CD4-positive, alpha-beta T cell treated with Interleukin-12 subunit alpha and Interleukin-12 subunit beta, for 1 hour (primary cell): ENCODE measurements around the gene DNAH14.
A peak's percentile ranks its signal among the peaks of the same experiment; 100 is the strongest.

Source experiments
- DNase-seq: peaks from one replicate; pipeline ENCODE4 v3.0.0-alpha.2; 2020

DNAH14 gene

GRCh38 chr1:225413708-225414375 lies 484.4 kb downstream of the DNAH14 start:
- no peak for DNase-seq

- DNase-seq: no peak
Measured at GRCh38 chr1:225415307-225415706, 485.8 kb downstream of the DNAH14 start.

GRCh38 chr1:225415967-225416745 lies 486.7 kb downstream of the DNAH14 start:
- DNase-seq: no peak

GRCh38 chr1:225418059-225418458 lies 488.6 kb downstream of the DNAH14 start:
- DNase-seq: no peak

GRCh38 chr1:225418598-225418997 lies 489.1 kb downstream of the DNAH14 start:
- DNase-seq: no peak

- no peak for DNase-seq
Measured at GRCh38 chr1:225422031-225422605, 492.6 kb downstream of the DNAH14 start.

GRCh38 chr1:225422795-225423517 lies 493.5 kb downstream of the DNAH14 start:
- DNase-seq: no peak

- no peak for DNase-seq
Measured at GRCh38 chr1:225423518-225423855, 494.0 kb downstream of the DNAH14 start.

- no peak for DNase-seq
Measured at GRCh38 chr1:225424562-225425200, 495.2 kb downstream of the DNAH14 start.

GRCh38 chr1:225425201-225425786 lies 495.8 kb downstream of the DNAH14 start:
- DNase-seq: no peak

- DNase-seq: peak; percentile 39
Measured at GRCh38 chr1:225426395-225427234, 497.1 kb downstream of the DNAH14 start.

- no peak for DNase-seq
Measured at GRCh38 chr1:225427235-225428067, 498.0 kb downstream of the DNAH14 start, which contains the start of gene LBR. Gene LBR, minus strand, starts transcription at chr1:225428038. Its CDS starts 3,963 bp downstream, at chr1:225424075.

GRCh38 chr1:225428068-225428880 lies 498.8 kb downstream of the DNAH14 start:
- peak; percentile 94 for DNase-seq

- no peak for DNase-seq
Measured at GRCh38 chr1:225428881-225429455, 499.5 kb downstream of the DNAH14 start.

GRCh38 chr1:225430301-225430700 lies 500.8 kb downstream of the DNAH14 start:
- no peak for DNase-seq

- no peak for DNase-seq
Measured at GRCh38 chr1:225431081-225431863, 501.8 kb downstream of the DNAH14 start.

- no peak for DNase-seq
Measured at GRCh38 chr1:225434046-225434445, 504.6 kb downstream of the DNAH14 start.

GRCh38 chr1:225435076-225435475 lies 505.6 kb downstream of the DNAH14 start:
- no peak for DNase-seq
